Activated CD4-positive, alpha-beta T cell treated with anti-CD3 and anti-CD28 coated beads for 36 hours (primary cell): ENCODE data around the gene ZNF107. TPM values are rescaled to one million over a fixed set of nuclear protein-coding genes. Genes with fewer than 3 reads are reported as not detected.
"Not testable (repeated sequence)": the region's sequence is repeated elsewhere in the genome, so short reads cannot be mapped to it uniquely, and the experiment has no call there.

ENCODE experiments used
- ATAC-seq: fragments of 200-7000 bp; cut with Tn5 transposase; one replicate; pipeline ENCODE4 v1.10.0; 2021; ENCODE audit warnings: mild to moderate bottlenecking, moderate library complexity
- CTCF ChIA-PET: fragments of 350-600 bp; sonication (Branson Sonifier 250); formaldehyde crosslinking; loops from one replicate; lab custom pipeline; 2021; ENCODE audit warnings: antibody characterized with exemption; lab: Charles Lee
- POLR2A ChIA-PET: fragments of 350-600 bp; sonication (Branson Sonifier 250); formaldehyde crosslinking; loops from one replicate; lab custom pipeline; 2021; ENCODE audit warnings: antibody characterized with exemption, inconsistent platforms; lab: Charles Lee
- DNase-seq: peaks from one replicate; pipeline ENCODE4 v3.0.0-alpha.2; 2020
- H3K27ac Mint-ChIP-seq: one replicate; pipeline ENCODE4 v1.8.0; 2021; ENCODE audit warnings: mixed read lengths
- H3K27me3 Mint-ChIP-seq: one replicate; pipeline ENCODE4 v1.8.0; 2021; ENCODE audit warnings: mixed read lengths
- H3K36me3 Mint-ChIP-seq: one replicate; pipeline ENCODE4 v1.8.0; 2021; ENCODE audit warnings: low read depth, mixed read lengths
- H3K4me1 Mint-ChIP-seq: one replicate; pipeline ENCODE4 v1.8.0; 2021; ENCODE audit warnings: mixed read lengths
- H3K4me3 Mint-ChIP-seq: one replicate; pipeline ENCODE4 v1.8.0; 2021; ENCODE audit warnings: mild to moderate bottlenecking, moderate library complexity, mixed read lengths
- H3K9me3 Mint-ChIP-seq: one replicate; pipeline ENCODE4 v1.8.0; 2021; ENCODE audit warnings: low read depth, mixed read lengths
- intact Hi-C, 2 experiments: fragments of 100-400 bp; cut with DNase I in 1 of 2; cut with micrococcal nuclease in 1 of 2; formaldehyde crosslinking; loops; one replicate each; pipeline versions ENCODE4 v1.14.2 to v1.15.1; 2022 to 2024; cut with DNase I, micrococcal nuclease
- total RNA-seq, 2 experiments: library from RNA; stranded (reverse); gene quantifications; one replicate each; pipeline ENCODE4 v1.2.3, GENCODE V29; 2021

Gene ZNF107
- total RNA-seq, 2 experiments from 2014 or later, result 16.5 to 19.7 TPM

- intact Hi-C loops, result no loop called here
- peaks cover 5% of the 10 kb centered on the region for H3K9me3 Mint-ChIP-seq
- no peaks in the 10 kb centered on the region for H3K27me3 Mint-ChIP-seq
- H3K27ac Mint-ChIP-seq, result no peak overlapping the region
- DNase-seq (no peak), ATAC-seq (no peak)
- ChIA-PET CTCF (no interaction called here), POLR2A (no interaction called here)
- H3K4me3 Mint-ChIP-seq, result no peak overlapping the region
- H3K4me1 Mint-ChIP-seq, result no peaks in the 10 kb centered on the region
- H3K36me3 Mint-ChIP-seq, result no peaks in the 10 kb centered on the region
These were observed 14.7 kb upstream of the ZNF107 start for GRCh38 chr7:64651203-64651602.

GRCh38 chr7:64651632-64652165, 14.2 kb upstream of the ZNF107 start:
- no peaks in the 10 kb centered on the region for H3K27me3 Mint-ChIP-seq
- intact Hi-C loops, result no loop called here
- no peaks in the 10 kb centered on the region for H3K4me1 Mint-ChIP-seq
- CTCF ChIA-PET, result no interaction called here
- no peak overlapping the region for H3K4me3 Mint-ChIP-seq
- DNase-seq (no peak), ATAC-seq (no peak)
- H3K9me3 Mint-ChIP-seq, result peaks cover 5% of the 10 kb centered on the region
- no peaks in the 10 kb centered on the region for H3K36me3 Mint-ChIP-seq
- no peak overlapping the region for H3K27ac Mint-ChIP-seq
- POLR2A ChIA-PET, result no interaction called here

- ChIA-PET CTCF (interaction anchor here (0.6 kb wide), 1 partner anchor 83 kb away, joined by 3 read pairs; no protein-coding TSS in a partner anchor), POLR2A (no interaction called here)
- no peaks in the 10 kb centered on the region for H3K27me3 Mint-ChIP-seq
- no peak overlapping the region for H3K4me3 Mint-ChIP-seq
- DNase-seq (no peak), ATAC-seq (no peak)
- H3K36me3 Mint-ChIP-seq, result no peaks in the 10 kb centered on the region
- no peaks in the 10 kb centered on the region for H3K4me1 Mint-ChIP-seq
- H3K9me3 Mint-ChIP-seq, result peaks cover 5% of the 10 kb centered on the region
- H3K27ac Mint-ChIP-seq, result no peak overlapping the region
- intact Hi-C loops, result no loop called here
These were observed 12.1 kb upstream of the ZNF107 start for GRCh38 chr7:64653721-64654401.

- ChIA-PET CTCF (no interaction called here), POLR2A (no interaction called here)
- Mint-ChIP-seq H3K9me3 (no peaks in the 10 kb centered on the region), H3K4me3 (no peak overlapping the region), H3K4me1 (no peaks in the 10 kb centered on the region), H3K36me3 (no peaks in the 10 kb centered on the region), H3K27me3 (no peaks in the 10 kb centered on the region), H3K27ac (no peak overlapping the region)
- intact Hi-C loops, result no loop called here
- no peak for DNase-seq
- no peak for ATAC-seq
These were observed 11.0 kb upstream of the ZNF107 start for GRCh38 chr7:64654796-64655548.

GRCh38 chr7:64655811-64656210, 10.1 kb upstream of the ZNF107 start:
- no peak overlapping the region for H3K4me3 Mint-ChIP-seq
- no peaks in the 10 kb centered on the region for H3K4me1 Mint-ChIP-seq
- no peaks in the 10 kb centered on the region for H3K36me3 Mint-ChIP-seq
- no peaks in the 10 kb centered on the region for H3K9me3 Mint-ChIP-seq
- ATAC-seq, result no peak
- no peak overlapping the region for H3K27ac Mint-ChIP-seq
- POLR2A ChIA-PET, result no interaction called here
- intact Hi-C loops, result no loop called here
- no peaks in the 10 kb centered on the region for H3K27me3 Mint-ChIP-seq
- CTCF ChIA-PET, result no interaction called here
- DNase-seq, result no peak

- POLR2A ChIA-PET, result no interaction called here
- peaks cover 7% of the 10 kb centered on the region for H3K9me3 Mint-ChIP-seq
- peaks cover 3% of the 10 kb centered on the region for H3K4me1 Mint-ChIP-seq
- peaks cover 6% of the 10 kb centered on the region for H3K36me3 Mint-ChIP-seq
- H3K27me3 Mint-ChIP-seq, result no peaks in the 10 kb centered on the region
- peak; percentile 36 for ATAC-seq
- intact Hi-C loops, result no loop called here
- no peak for DNase-seq
- no peak overlapping the region for H3K4me3 Mint-ChIP-seq
- H3K27ac Mint-ChIP-seq, result no peak overlapping the region
- CTCF ChIA-PET, result no interaction called here
These were observed 9.4 kb upstream of the ZNF107 start for GRCh38 chr7:64656489-64656888.

- peaks cover 18% of the 10 kb centered on the region for H3K36me3 Mint-ChIP-seq
- POLR2A ChIA-PET, ATAC-seq, H3K4me3 Mint-ChIP-seq, CTCF ChIA-PET, H3K27me3 Mint-ChIP-seq, DNase-seq, H3K27ac Mint-ChIP-seq: not testable (repeated sequence)
- intact Hi-C loops, result loop anchor here in 1 of 2 experiments (2.0 kb wide), 1 partner anchor 99 kb away; the partner anchor contains the start of gene ZNF680
- peaks cover 17% of the 10 kb centered on the region for H3K9me3 Mint-ChIP-seq
- peaks cover 23% of the 10 kb centered on the region for H3K4me1 Mint-ChIP-seq
These were observed 3.8 kb upstream of the ZNF107 start for GRCh38 chr7:64662091-64662490.

GRCh38 chr7:64666663-64667050, 724 bp downstream of the ZNF107 start:
- H3K27ac Mint-ChIP-seq, result peak overlapping the region; percentile 97
- ChIA-PET POLR2A (no interaction called here), CTCF (no interaction called here)
- no peaks in the 10 kb centered on the region for H3K27me3 Mint-ChIP-seq
- H3K36me3 Mint-ChIP-seq, result peaks cover 55% of the 10 kb centered on the region
- ATAC-seq, result no peak
- no peak for DNase-seq
- peak overlapping the region; percentile 95 for H3K4me3 Mint-ChIP-seq
- peaks cover 21% of the 10 kb centered on the region for H3K9me3 Mint-ChIP-seq
- intact Hi-C loops, result loop anchor here (1.0 to 5.0 kb wide), 11 partner anchors 104 to 766 kb away; partner anchors contain the start of genes ZNF138 (in 2 of the 2), ZNF273 (in 2 of the 2), ERV3-1 (in 1 of the 2) and ZNF680 (in 1 of the 2)
- peaks cover 46% of the 10 kb centered on the region for H3K4me1 Mint-ChIP-seq

GRCh38 chr7:64667311-64667710, 1.4 kb downstream of the ZNF107 start:
- intact Hi-C loops, result loop anchor here (1.0 to 5.0 kb wide), 7 partner anchors 105 to 371 kb away; partner anchors contain the start of genes ZNF273 (in 2 of the 2), ZNF138 (in 1 of the 2), ZNF680 (in 1 of the 2) and ZNF736 (in 1 of the 2)
- Mint-ChIP-seq H3K9me3 (peaks cover 18% of the 10 kb centered on the region), H3K4me3 (peak overlapping the region; percentile 95), H3K27me3 (no peaks in the 10 kb centered on the region), H3K27ac (peak overlapping the region; percentile 97), H3K4me1 (peaks cover 46% of the 10 kb centered on the region), H3K36me3 (peaks cover 54% of the 10 kb centered on the region)
- POLR2A ChIA-PET, result interaction anchor here (0.8 kb wide), 1 partner anchor 314 kb away, joined by 3 read pairs; no protein-coding TSS in a partner anchor
- ATAC-seq (no peak), DNase-seq (no peak)
- CTCF ChIA-PET, result no interaction called here

GRCh38 chr7:64672414-64672813, 6.5 kb downstream of the ZNF107 start:
- Mint-ChIP-seq H3K9me3 (peaks cover 36% of the 10 kb centered on the region), H3K4me3 (no peak overlapping the region), H3K27me3 (no peaks in the 10 kb centered on the region), H3K4me1 (peaks cover 57% of the 10 kb centered on the region), H3K27ac (no peak overlapping the region), H3K36me3 (peaks cover 88% of the 10 kb centered on the region)
- CTCF ChIA-PET, result no interaction called here
- POLR2A ChIA-PET, result no interaction called here
- intact Hi-C loops, result no loop called here
- DNase-seq, result no peak
- ATAC-seq, result no peak

- peaks cover 13% of the 10 kb centered on the region for H3K36me3 Mint-ChIP-seq
- peaks cover 35% of the 10 kb centered on the region for H3K4me1 Mint-ChIP-seq
- ChIA-PET CTCF (no interaction called here), POLR2A (no interaction called here)
- H3K27ac Mint-ChIP-seq, result no peak overlapping the region
- intact Hi-C loops, result no loop called here
- no peak for ATAC-seq
- no peak overlapping the region for H3K4me3 Mint-ChIP-seq
- no peak for DNase-seq
- peaks cover 37% of the 10 kb centered on the region for H3K9me3 Mint-ChIP-seq
- no peaks in the 10 kb centered on the region for H3K27me3 Mint-ChIP-seq
These were observed 19.2 kb downstream of the ZNF107 start for GRCh38 chr7:64685091-64685490.
